Prostate gland (tissue), 2 donors: ENCODE results near the gene ZNF423. TPM values are rescaled to one million over a fixed set of nuclear protein-coding genes. Genes with fewer than 3 reads are reported as not detected.

Source experiments
- DNase-seq: peaks from one replicate; pipeline ENCODE4 v3.0.0-alpha.2; 2019; ENCODE audit warnings: low spot score
- H3K27ac ChIP-seq, 2 donors: fragments of 200-600 bp; sonication (generic); 2 replicates each; pipeline ENCODE4 v1.5.1; 2017 to 2019
- H3K27me3 ChIP-seq: fragments of 200-600 bp; sonication (generic); replicated peaks from 2 replicates; pipeline ENCODE4 v1.5.1; 2019; ENCODE audit not compliant: insufficient read depth
- H3K36me3 ChIP-seq, 2 donors: fragments of 200-600 bp; sonication (generic); 1 replicate in 1 of 2; 2 replicates in 1 of 2; pipeline versions ENCODE4 v1.5.1 to v1.8.1; 2017 to 2019
- H3K4me1 ChIP-seq: fragments of 200-600 bp; sonication (generic); replicated peaks from 2 replicates; pipeline ENCODE4 v1.5.1; 2019
- H3K4me3 ChIP-seq, 2 donors: fragments of 200-600 bp; sonication (generic); 2 replicates each; pipeline ENCODE4 v1.5.1; 2017 to 2019
- H3K9me3 ChIP-seq: fragments of 200-600 bp; sonication (generic); 2 replicates; pipeline ENCODE4 v1.5.1; 2017
- POLR2A ChIP-seq: fragments of 450-650 bp; IDR thresholded peaks from one replicate; pipeline ENCODE4 v1.6.1; 2016; ENCODE audit warnings: antibody characterized with exemption, mild to moderate bottlenecking
- POLR2AphosphoS5 ChIP-seq: sonication (generic); formaldehyde crosslinking; IDR thresholded peaks from one replicate; pipeline ENCODE4 v1.6.1; 2017; ENCODE audit warnings: antibody characterized with exemption
- WGBS: methylation state at CpG from one replicate; pipeline ENCODE4 v1.1.5; 2018; 5-methylcytosine and 5-hydroxymethylcytosine counted together
- intact Hi-C: fragments of 100-400 bp; cut with DNase I; formaldehyde crosslinking; loops from one replicate; pipeline ENCODE4 v1.14.2; 2022
- total RNA-seq, 2 donors: library from RNA; depleted of rRNA; stranded (reverse); fragments of >200 nt; gene quantifications; one replicate each; pipeline ENCODE4 v1.1.0, GENCODE V29; 2016
- TF ChIP-seq, protein P1 (sequence below), 4 experiments: fragments of 200-600 bp in 2 of 4; fragments of 450-650 bp in 2 of 4; sonication (generic) in 2 of 4; IDR thresholded peaks; 1 replicate in 3 of 4; 2 replicates in 1 of 4; pipeline ENCODE4 v1.5.1; 2016 to 2019; ENCODE audit warnings: antibody characterized with exemption in 4 of 4, mild to moderate bottlenecking in 2 of 4, moderate library complexity in 2 of 4

Gene ZNF423
- total RNA-seq, 2 donors from 2014 or later, result 6.1 to 22.7 TPM

DNA sequence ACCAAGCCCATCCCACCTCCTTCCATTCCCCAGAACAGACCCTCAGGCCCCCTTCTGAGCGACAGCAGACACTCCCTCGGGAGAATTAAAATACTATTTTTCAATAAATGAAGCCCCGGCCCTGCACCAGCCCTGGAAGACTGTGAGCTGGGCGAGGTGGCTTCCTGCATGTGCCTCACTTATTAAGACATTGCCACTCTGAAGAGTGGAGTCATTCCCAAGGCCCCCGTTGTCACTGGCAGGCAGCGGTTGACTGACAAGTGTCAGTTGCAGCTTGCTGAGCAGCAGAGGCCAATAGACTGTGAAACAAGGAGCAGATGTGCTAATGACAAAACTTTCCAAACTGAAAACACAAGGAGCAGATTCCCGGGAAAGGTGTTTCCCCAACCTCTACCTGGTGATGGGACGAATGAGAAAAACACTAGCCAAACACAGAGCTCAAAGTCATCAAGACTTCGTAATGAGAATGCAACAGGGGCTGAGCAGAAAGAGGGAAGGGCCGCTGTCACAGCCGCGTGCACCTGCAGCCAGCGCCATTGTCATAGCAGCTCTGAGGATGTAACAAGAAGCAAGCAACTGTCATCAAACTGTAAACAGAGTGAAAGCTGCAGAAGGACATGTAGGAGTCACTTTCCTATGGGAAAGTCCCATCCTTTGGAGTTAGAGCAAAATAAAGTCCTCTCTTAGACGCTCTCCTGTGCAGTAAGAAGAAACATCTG is 250.2 kb downstream of the ZNF423 start:
- DNase-seq, result no peak

DNA sequence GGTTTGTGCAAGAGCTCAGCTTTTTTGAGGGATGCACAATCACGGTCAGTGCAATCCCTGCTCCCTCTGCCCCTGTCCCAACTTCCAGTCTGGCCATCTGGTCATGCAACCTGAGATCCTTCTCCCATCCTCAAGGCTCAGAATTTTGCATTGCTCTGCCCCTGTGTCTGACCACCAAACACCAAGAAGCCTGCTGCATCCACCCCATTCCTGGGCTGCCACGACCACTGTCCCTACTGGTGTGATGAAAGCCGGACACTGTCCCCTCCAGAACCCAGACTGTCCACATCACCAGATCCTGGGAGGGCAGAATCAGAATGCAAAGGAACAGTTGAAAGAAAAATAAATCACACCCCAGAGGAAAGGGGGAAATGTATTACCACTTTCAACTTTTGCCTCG is 251.3 kb downstream of the ZNF423 start:
- H3K36me3 ChIP-seq, result no peaks in the 10 kb centered on the region
- DNase-seq, result no peak
- intact Hi-C loops, result loop anchor here (5.0 kb wide), 2 partner anchors 153 to 253 kb away; partner anchors contain the start of gene ZNF423
- H3K27me3 ChIP-seq, result peaks cover 2% of the 10 kb centered on the region
- 99% methylated on average over 4 of the region's 4 CpGs for WGBS
- H3K4me3 ChIP-seq, result no peak overlapping the region
- H3K4me1 ChIP-seq, result no peaks in the 10 kb centered on the region
- no peak overlapping the region for H3K27ac ChIP-seq
- no peaks in the 10 kb centered on the region for H3K9me3 ChIP-seq
- TF ChIP-seq, protein P1, sequence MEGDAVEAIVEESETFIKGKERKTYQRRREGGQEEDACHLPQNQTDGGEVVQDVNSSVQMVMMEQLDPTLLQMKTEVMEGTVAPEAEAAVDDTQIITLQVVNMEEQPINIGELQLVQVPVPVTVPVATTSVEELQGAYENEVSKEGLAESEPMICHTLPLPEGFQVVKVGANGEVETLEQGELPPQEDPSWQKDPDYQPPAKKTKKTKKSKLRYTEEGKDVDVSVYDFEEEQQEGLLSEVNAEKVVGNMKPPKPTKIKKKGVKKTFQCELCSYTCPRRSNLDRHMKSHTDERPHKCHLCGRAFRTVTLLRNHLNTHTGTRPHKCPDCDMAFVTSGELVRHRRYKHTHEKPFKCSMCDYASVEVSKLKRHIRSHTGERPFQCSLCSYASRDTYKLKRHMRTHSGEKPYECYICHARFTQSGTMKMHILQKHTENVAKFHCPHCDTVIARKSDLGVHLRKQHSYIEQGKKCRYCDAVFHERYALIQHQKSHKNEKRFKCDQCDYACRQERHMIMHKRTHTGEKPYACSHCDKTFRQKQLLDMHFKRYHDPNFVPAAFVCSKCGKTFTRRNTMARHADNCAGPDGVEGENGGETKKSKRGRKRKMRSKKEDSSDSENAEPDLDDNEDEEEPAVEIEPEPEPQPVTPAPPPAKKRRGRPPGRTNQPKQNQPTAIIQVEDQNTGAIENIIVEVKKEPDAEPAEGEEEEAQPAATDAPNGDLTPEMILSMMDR (IDR thresholded peaks at IDR 0.05), result no peak
- TF ChIP-seq POLR2AphosphoS5 (no peak), POLR2A (no peak)

More for the DNA sequence above, 250.2 kb downstream of the ZNF423 start:
- H3K36me3 ChIP-seq, result no peaks in the 10 kb centered on the region
- H3K27me3 ChIP-seq, result peaks cover 2% of the 10 kb centered on the region
- TF ChIP-seq, protein P1 (IDR thresholded peaks at IDR 0.05), result no peak
- no peak for TF ChIP-seq POLR2AphosphoS5
- TF ChIP-seq POLR2A, result no peak
- no peaks in the 10 kb centered on the region for H3K4me1 ChIP-seq
- no peak overlapping the region for H3K27ac ChIP-seq
- intact Hi-C loops, result loop anchor here (5.0 kb wide), 2 partner anchors 152 to 252 kb away; partner anchors contain the start of gene ZNF423
- no peak overlapping the region for H3K4me3 ChIP-seq
- H3K9me3 ChIP-seq, result no peaks in the 10 kb centered on the region
- 81% methylated on average over 14 of the region's 14 CpGs for WGBS

DNA sequence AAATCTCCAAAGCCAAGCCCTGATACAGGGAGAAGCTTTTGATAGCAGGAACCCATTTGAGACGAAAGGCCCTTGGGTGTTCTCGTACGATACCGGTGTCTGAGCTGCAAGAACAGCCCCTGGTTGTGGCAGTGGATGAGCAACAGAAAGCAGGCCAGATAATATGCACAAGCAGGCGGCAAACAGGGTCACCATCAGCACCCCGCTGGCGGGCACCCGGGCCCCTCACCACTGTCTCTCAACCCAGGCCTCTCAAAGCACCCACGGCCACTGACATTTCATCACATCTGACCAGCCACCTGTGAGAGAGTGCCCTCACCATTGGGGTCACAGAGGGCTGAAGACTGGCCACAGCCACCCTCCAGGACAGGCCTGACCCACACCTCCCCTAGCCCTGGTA is 252.0 kb downstream of the ZNF423 start:
- Histone ChIP-seq H3K9me3 (no peaks in the 10 kb centered on the region), H3K36me3 (no peaks in the 10 kb centered on the region), H3K4me1 (no peaks in the 10 kb centered on the region), H3K27ac (no peak overlapping the region), H3K27me3 (peaks cover 2% of the 10 kb centered on the region), H3K4me3 (no peak overlapping the region)
- DNase-seq, result no peak
- WGBS, result 98% methylated on average over 9 of the region's 9 CpGs
- TF ChIP-seq POLR2AphosphoS5 (no peak), POLR2A (no peak)
- TF ChIP-seq, protein P1 (IDR thresholded peaks at IDR 0.05), result no peak
- intact Hi-C loops, result no loop called here

DNA sequence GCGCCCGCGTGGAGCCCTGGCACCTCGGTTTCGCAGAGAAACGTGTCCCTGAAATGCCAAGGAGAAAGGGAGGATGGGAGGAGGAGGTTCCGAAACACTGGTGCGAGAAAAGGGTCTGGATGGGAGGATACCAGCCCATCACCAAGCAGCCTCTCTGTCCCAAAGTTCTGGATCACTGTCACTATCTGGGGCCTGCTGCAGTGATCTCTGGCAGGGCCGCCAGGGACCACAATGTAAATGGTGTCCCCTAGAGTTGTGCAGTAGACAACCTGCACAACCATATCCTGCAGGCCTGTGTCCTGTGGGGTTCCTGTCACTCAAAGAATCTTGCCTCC is 253.0 kb downstream of the ZNF423 start:
- H3K27me3 ChIP-seq, result peaks cover 2% of the 10 kb centered on the region
- no peak overlapping the region for H3K27ac ChIP-seq
- H3K36me3 ChIP-seq, result no peaks in the 10 kb centered on the region
- H3K4me1 ChIP-seq, result no peaks in the 10 kb centered on the region
- no peak for DNase-seq
- WGBS, result 77% methylated on average over 9 of the region's 9 CpGs
- intact Hi-C loops, result no loop called here
- H3K9me3 ChIP-seq, result no peaks in the 10 kb centered on the region
- H3K4me3 ChIP-seq, result no peak overlapping the region
- TF ChIP-seq POLR2AphosphoS5 (no peak), POLR2A (no peak)
- TF ChIP-seq, protein P1 (IDR thresholded peaks at IDR 0.05), result no peak
